UCSD-AML1 (cell line): ENCODE results near the gene SV2B.
A peak's percentile ranks its signal among the peaks of the same experiment; 100 is the strongest.
"Not testable (repeated sequence)": the region's sequence is repeated elsewhere in the genome, so short reads cannot be mapped to it uniquely, and the experiment has no call there.

Source experiments
- DNase-seq: peaks from one replicate; lab custom pipeline; 2025; ENCODE audit not compliant: unreplicated experiment; lab: John Stamatoyannopoulos, UW

The SV2B gene

DNA sequence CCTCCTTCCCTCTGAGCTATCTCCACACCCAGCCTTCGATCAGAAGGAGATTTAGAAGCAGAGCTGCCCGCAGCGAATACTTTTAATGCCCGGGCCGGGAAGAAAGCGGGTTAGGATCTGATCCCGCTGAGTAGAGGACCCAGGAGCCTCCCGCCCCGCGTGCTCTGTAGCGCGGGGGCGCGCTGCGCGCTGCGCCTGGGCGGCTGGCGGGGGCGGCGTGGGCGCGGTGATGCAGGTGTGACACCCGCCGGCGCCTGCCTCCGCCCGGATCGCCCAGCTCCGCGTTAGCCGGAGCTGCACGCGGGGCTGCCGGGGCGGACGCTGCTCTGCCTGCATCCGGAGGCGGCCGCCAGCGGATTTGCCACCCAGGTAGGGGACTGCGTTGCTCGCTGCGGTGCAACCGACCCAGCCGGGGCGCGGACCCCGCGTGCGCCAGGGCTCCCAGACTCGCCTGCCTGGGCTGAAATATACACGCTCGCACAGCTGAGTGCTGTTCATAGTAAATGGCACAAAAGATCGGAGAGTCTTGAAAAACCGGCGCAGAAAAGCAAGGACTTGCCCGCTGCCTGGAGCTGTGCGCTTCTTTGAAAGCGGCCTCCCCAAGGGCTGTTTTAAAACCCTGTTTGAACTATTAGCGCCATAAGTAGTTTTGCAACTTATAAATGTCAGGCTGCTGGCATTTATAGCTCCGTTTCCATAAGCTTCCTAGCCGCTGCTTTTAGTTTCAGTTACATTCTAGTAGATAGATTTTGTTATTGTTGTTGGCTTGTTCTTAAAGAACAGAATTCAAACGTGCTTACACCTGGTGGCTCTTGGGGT lies at the start of gene SV2B:
SV2B (plus strand) TSS at position 263 of the 819 bp plus-strand sequence. CDS start 126,007 bp downstream, outside the sequence.
- DNase-seq: no peak

- no peak for DNase-seq
Measured at GRCh38 chr15:91051248-91051647, 48.8 kb upstream of the SV2B start.

DNA sequence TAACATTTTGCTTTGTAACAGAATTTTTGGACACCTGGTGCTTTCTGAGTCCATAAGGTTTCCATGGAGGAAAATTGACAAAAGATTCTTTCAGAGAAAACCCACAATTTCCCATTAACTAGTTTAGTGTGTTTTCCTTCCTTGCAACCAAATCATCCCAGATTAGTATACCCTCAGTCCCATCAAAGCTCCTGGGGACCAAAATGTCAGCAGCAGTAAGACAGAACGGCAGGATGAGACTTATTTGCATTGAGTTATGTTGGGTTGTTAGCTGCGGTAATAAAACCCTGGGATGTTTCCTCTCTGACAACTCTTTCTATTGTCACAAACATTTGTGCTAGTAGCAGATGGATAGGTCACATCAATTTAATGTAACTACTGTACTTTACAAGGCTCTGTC lies 45.2 kb upstream of the SV2B start:
- no peak for DNase-seq

DNA sequence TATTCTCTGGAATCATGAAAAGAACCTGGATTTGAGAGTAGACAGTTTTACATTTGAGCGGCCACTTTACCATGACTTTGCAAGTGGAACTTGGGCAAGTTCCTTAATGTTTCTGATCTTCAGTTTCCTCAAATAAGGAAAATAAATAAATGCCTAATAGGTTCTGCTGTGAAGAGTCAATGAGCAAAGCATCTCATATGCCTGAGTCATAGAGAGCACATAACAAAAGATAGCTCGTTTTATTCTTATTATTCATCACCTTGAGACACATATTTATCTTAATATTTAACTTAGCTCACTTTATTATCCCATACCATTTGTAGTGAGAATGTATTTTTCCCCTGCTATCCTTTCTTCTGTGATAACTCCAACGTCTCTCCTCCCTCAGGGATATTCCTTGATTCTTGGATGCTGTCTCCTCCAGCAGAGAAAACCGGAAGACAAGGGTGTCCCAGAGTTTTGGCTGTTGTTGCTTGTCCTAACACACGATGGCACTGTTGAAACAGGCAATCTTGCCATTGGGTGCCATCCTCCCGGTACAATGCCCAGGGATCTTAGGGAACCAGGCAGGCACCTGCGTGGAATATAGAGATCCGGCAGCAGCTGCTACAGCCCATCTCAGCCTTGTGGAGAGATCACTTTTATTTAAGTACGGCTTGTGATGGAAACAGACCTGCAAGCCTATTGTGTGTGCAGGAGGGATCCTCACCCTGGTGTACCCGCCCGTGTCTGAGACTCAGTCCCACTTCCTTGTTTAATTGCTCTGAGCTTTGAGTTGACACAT lies 44.3 kb upstream of the SV2B start:
- peak; percentile 47 for DNase-seq

GRCh38 chr15:91061230-91061629 lies 38.8 kb upstream of the SV2B start:
- DNase-seq: no peak

GRCh38 chr15:91061997-91062396 lies 38.1 kb upstream of the SV2B start:
- DNase-seq: no peak

- no peak for DNase-seq
Measured at GRCh38 chr15:91065505-91065904, 34.6 kb upstream of the SV2B start.

- no peak for DNase-seq
Measured at GRCh38 chr15:91067036-91067435, 33.0 kb upstream of the SV2B start.

- DNase-seq: no peak
Measured at GRCh38 chr15:91068436-91068835, 31.6 kb upstream of the SV2B start.

DNA sequence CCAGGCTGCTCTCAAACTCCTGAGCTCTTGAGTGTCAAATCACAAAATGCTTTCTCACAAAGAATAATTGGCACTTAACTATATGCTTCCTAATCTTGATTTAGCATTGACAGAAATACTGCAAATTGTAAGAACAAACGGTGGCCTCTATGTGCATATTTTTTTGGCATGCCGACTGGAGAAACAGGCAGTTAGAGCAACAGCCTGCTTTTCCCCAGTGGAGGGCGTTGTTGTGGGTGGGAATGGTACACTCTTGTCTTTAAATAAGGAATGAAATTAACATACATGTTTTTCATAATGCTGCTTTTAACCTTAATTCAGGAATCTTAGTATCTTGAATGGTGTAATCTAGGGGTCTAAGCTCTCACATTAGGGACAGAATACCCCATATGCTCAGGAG lies 31.1 kb upstream of the SV2B start:
- DNase-seq: no peak

DNA sequence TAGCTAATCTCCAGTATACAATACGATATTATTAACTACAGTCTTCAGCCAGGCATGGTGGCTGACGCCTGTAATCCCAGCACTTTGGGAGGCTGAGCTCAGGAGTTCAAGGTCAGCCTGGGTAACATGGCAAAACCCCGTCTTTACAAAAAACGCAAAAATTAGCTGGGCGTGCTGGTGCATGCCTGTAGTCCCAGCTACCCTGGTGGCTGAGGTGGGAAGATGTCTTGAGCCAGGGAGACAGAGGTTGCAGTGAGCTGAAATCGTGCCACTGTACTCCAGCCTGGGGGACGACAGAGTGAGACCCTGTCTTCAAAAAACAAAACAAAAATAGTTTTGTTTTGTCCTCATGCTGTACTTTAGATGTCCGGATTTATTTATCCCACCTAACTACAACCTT lies 29.2 kb upstream of the SV2B start:
- DNase-seq: no peak

- DNase-seq: no peak
Measured at GRCh38 chr15:91072161-91072560, 27.9 kb upstream of the SV2B start.

- DNase-seq: no peak
Measured at GRCh38 chr15:91073077-91073476, 27.0 kb upstream of the SV2B start.

DNA sequence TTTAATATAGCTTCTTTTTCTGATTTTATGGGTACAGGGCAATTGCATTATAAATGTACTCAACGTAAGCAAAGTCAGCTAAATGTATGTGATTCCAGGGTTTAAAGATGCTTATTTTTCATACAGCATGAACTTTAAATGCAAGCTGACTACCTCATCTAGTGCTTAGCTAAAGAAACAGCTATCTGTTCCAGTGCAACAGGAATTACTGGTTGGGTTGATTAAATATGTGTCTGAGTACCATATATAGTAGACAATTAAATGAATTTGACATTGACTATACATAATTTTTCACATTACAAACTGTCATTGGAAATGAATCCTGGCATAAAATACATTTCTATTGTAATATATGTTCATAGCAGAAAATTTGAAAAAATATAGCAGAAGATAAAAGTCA lies 26.3 kb upstream of the SV2B start:
- DNase-seq: no peak

DNA sequence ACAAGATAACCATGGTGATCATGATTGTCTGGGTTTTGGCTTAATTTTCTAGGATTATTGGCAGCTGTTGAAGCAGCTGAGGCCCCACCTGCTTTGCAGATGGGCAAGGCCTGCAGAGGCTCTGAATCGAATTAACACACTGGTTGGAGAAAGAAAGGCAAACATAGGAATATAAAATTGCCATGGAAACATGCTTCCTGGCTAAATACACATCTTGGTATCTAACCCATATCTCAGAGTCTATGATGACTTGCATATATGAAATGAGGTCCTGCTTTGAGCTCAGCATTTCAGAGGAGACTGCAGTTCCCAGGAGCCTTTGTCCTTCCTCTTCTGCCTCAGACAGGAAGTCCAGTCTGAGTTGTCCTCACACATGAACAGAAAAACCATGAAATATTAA lies 24.3 kb upstream of the SV2B start:
- no peak for DNase-seq

GRCh38 chr15:91077029-91077428 lies 23.0 kb upstream of the SV2B start:
- DNase-seq: no peak

- not testable (repeated sequence) for DNase-seq
Measured at GRCh38 chr15:91093866-91094265, 6.2 kb upstream of the SV2B start.

DNA sequence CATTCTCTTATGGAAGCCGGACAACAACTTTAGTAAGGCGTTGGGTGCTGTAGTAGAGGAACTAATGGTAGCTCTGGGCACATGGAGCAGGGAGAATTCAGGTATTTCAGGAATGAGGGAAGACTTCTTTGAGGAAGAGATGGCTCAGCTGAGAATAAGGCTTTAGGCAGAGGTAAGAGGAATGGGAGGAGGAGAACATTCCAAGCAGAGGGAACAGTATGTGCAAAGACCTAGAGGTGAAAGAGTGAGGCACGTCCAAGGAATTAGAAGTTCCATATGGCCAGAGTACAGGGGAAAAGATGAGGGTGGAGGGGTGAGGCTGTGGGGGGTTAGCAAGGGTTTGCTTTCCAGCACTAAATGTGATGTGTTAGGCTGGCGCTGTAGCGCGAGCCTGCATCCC lies 1.6 kb upstream of the SV2B start:
- DNase-seq: no peak

GRCh38 chr15:91099616-91099994 lies 452 bp upstream of the SV2B start:
- no peak for DNase-seq

DNA sequence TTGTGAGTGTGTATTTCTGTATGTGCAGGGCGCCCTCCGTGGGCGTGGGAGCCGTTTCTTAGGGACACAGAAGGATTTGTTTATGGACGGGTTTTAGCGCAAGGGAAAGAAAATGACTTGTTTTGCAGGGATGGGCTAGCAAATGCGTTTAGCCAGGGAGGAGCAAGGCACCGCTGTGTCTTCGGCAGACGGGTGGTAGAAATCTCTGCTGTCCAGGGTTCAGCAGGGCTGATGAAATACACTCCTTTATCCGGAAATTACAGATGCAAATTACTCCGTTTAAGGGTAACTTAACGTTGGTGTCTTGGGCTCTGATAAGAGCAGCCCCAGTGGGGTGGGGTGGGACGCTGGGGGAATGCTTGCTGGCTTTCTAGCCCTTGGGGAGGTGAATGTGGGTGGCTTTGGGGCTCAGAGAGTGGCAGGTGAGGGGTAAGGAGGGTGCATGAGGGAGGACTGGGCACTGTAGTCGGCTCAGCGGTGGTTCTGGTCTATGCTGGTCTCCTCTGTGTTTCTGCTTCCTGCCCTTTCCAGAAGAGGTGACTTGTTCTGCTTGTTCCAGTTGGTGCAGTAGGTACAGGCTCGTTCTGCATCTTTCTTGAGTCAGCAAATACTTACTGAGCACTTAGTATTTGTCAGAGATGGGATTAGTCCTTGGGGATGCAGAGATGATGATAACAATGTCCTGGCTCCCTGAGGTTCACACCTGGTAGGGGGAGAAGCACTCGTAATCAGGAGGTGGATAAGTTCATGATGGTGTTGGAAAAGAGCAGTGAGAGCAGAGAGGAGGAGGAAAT lies 954 bp downstream of the SV2B start:
- no peak for DNase-seq

- DNase-seq: no peak
Measured at GRCh38 chr15:91101608-91101920, 1.5 kb downstream of the SV2B start.
